GM18517 (cell line): ENCODE measurements around the gene HEXIM2.

Source experiments
- ATAC-seq: cut with Tn5 transposase; IDR thresholded peaks from one replicate; pipeline ENCODE4 v1.9.1; 2021; ENCODE audit warnings: mild to moderate bottlenecking, moderate library complexity; ENCODE audit not compliant: unreplicated experiment

HEXIM2 gene

GRCh38 chr17:45218895-45219661, 57.4 kb downstream of the HEXIM2 start:
- ATAC-seq = no peak
